Activated T-cell treated with anti-CD3 and anti-CD28 coated beads, Interleukin-2, amount 50 U/mL, for 4 hours (primary cell): Measurements from ENCODE around the gene BPIFA3. TPM values are rescaled to one million over a fixed set of nuclear protein-coding genes. Genes with fewer than 3 reads are reported as not detected.

Experiments
- ATAC-seq, 2 donors: fragments of 200-7000 bp; cut with Tn5 transposase; one replicate each; pipeline ENCODE4 v1.10.0; 2021
- DNase-seq: peaks from one replicate; pipeline ENCODE4 v3.0.0-alpha.2; 2020
- H3K27me3 Mint-ChIP-seq: one replicate; pipeline ENCODE4 v1.8.0; 2021; ENCODE audit warnings: low read depth, mixed read lengths
- H3K36me3 Mint-ChIP-seq: one replicate; pipeline ENCODE4 v1.8.0; 2022; ENCODE audit warnings: mixed read lengths; ENCODE audit not compliant: insufficient read depth
- H3K4me1 Mint-ChIP-seq: one replicate; pipeline ENCODE4 v1.8.0; 2021; ENCODE audit warnings: low read depth, mixed read lengths
- H3K4me3 Mint-ChIP-seq: one replicate; pipeline ENCODE4 v1.8.0; 2021; ENCODE audit warnings: mild to moderate bottlenecking, moderate library complexity, mixed read lengths
- H3K9me3 Mint-ChIP-seq: one replicate; pipeline ENCODE4 v1.8.0; 2021; ENCODE audit warnings: mixed read lengths
- total RNA-seq, 3 donors: library from RNA; stranded (reverse); gene quantifications; one replicate each; pipeline ENCODE4 v1.2.1, GENCODE V29; 2021

Gene BPIFA3
- total RNA-seq, 3 donors from 2014 or later, result not detected

DNA sequence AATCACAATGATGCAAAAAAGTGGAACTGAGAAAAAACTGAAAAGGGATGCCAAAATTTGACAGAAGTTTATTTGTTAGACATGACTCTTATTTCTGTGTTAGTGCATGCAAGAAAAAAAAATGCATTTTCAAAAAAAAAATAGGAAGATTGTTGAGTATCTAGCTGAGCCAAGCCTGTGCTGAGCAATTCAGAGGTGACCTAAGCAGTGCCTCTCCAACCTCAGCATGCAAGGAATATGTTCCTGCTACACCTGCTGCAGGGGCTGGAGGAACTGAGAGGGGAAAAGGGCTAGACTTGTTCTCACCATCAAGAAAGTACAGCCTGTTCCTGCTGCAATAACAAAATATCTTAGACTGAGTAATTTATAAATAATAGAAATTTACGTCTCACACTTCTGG, 25.2 kb upstream of the BPIFA3 start:
- ATAC-seq (no peak), DNase-seq (no peak)
- Mint-ChIP-seq H3K9me3 (no peaks in the 10 kb centered on the region), H3K36me3 (no peaks in the 10 kb centered on the region), H3K4me3 (no peak overlapping the region), H3K4me1 (peaks cover 2% of the 10 kb centered on the region), H3K27me3 (peaks cover 19% of the 10 kb centered on the region)

DNA sequence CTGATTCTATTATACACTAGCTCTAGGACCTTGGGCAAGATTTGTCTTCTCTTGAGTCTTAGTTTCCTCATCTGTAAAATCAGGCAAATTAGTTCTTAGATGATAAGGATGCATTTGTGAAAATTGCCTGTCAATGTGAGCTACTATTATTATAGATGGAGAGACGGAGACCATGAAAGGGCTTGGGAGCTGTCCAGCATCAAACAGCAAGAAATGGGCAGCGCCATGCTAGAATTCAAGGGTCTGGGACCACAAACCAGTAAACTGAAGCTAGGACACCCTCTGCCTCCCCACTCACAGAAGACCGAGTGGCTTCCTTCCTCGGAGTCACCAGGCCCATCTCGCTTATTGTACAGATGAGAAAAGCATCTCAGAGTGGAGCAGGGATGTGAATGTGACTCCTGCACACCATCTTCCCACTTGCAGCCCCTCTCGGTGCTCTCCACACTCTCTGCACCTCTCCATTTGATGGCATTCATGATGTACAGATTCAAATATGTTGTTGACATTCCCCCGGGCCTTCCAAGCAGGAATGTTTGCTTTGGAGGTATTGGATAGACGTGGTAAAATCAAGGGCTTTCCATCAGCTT, 24.1 kb upstream of the BPIFA3 start:
- no peaks in the 10 kb centered on the region for H3K9me3 Mint-ChIP-seq
- H3K4me1 Mint-ChIP-seq, result peaks cover 2% of the 10 kb centered on the region
- no peak overlapping the region for H3K4me3 Mint-ChIP-seq
- H3K36me3 Mint-ChIP-seq, result no peaks in the 10 kb centered on the region
- peaks cover 19% of the 10 kb centered on the region for H3K27me3 Mint-ChIP-seq
- no peak for DNase-seq
- ATAC-seq, result no peak

DNA sequence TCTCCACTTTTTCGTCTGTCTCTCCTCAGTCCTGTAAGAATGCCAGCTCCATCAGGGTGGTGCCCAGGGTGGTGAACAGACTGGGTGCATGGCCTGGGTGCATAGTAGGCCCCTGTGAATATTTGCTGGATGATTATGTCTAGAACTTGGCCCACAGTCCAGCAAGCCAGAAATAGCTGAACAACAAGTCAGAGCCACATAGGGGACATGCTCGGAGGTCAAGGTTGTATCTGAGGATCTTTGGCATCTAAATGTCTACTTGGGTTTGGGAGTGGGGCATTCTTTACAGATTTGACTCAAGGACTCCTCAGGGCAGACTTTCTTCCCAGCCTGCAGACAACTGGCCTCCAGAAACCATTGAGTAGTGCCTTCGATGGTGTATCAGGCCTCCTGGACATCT, 18.1 kb upstream of the BPIFA3 start:
- H3K4me3 Mint-ChIP-seq, result no peak overlapping the region
- ATAC-seq (no peak), DNase-seq (no peak)
- H3K4me1 Mint-ChIP-seq, result peaks cover 2% of the 10 kb centered on the region
- peaks cover 25% of the 10 kb centered on the region for H3K27me3 Mint-ChIP-seq
- H3K36me3 Mint-ChIP-seq, result no peaks in the 10 kb centered on the region
- no peaks in the 10 kb centered on the region for H3K9me3 Mint-ChIP-seq

DNA sequence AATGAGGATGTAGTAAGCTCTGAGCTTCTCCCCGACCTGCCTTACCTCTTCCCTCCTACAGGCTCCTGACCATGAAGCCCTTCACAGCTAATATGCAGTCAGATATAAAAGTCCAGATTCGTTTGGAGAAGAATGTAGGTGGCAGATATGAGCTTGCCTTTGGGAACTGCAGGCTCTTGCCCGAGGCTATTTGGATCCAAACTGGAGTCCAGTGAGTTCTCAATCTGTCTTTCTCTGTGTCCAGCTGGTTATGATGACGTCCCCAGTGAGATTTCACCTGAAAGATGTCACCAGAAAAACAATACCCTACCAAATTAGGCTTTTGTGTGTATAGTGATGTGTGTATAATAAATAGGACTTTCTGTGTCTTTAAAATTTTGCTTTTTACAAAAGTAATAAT, 14.7 kb upstream of the BPIFA3 start:
- Mint-ChIP-seq H3K27me3 (peaks cover 24% of the 10 kb centered on the region), H3K4me1 (no peaks in the 10 kb centered on the region), H3K4me3 (no peak overlapping the region), H3K36me3 (no peaks in the 10 kb centered on the region), H3K9me3 (no peaks in the 10 kb centered on the region)
- no peak for ATAC-seq
- no peak for DNase-seq

DNA sequence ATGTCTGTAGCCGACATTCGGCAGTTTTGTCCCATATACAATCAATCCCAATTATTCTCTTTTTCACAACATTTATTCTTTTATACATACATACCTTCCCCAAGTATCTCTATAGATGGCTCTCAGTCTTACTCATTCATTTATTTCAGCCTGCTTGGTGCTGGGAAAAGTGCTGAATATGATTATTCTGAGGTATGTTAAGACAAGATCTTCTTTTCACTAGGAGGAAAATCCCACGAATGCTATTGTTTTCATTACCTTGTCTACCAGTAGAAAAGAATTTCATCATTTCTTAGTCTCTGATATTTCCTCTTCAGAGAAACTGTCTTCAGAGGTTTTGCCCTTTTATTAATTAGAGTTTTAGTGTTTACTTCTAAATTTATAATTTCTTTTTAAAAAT, 13.7 kb upstream of the BPIFA3 start:
- no peak for DNase-seq
- Mint-ChIP-seq H3K27me3 (peaks cover 24% of the 10 kb centered on the region), H3K4me3 (no peak overlapping the region), H3K4me1 (no peaks in the 10 kb centered on the region), H3K9me3 (no peaks in the 10 kb centered on the region), H3K36me3 (no peaks in the 10 kb centered on the region)
- ATAC-seq, result no peak

DNA sequence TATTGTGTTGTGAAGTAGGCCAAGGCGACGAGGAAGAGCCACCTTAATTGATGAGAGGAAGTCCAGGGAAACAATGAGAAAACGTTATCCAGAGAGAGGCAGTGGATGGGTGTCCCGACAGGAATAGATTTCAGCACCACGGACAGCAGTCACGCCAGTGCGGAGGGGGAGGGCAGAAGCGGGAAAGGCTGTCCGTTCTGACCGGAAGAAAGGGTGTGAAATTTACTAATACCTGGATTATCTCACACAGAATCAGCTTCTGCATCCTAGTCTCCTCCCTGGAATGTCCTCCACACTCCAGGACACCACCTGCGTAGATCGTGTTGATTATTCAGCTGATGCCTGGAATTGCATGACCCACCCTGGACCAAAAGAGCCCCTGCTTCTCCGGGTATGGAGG, 7.4 kb upstream of the BPIFA3 start:
- H3K36me3 Mint-ChIP-seq, result no peaks in the 10 kb centered on the region
- DNase-seq (peak; percentile 7), ATAC-seq (no peak)
- H3K9me3 Mint-ChIP-seq, result no peaks in the 10 kb centered on the region
- H3K27me3 Mint-ChIP-seq, result peaks cover 46% of the 10 kb centered on the region
- H3K4me1 Mint-ChIP-seq, result no peaks in the 10 kb centered on the region
- H3K4me3 Mint-ChIP-seq, result no peak overlapping the region

DNA sequence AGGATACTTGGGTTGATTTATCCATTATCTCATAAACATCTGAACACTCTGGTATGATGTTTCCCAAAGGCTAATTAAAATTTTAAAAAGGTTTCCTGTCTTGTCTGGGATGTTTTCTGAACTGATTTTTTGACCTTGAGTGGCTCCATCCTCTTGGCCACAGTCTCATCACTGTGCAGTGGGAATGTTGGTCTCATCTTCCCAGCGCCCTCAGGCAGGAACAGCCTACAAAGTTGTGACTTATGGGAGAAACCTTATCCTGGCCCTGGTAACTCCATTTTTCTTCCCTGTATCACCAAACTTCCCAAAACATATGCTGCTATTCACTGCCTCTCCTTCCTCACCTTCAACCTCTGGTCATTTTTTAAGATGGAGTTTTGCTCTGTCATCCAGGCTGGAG, 6.8 kb upstream of the BPIFA3 start:
- no peak for ATAC-seq
- no peaks in the 10 kb centered on the region for H3K4me1 Mint-ChIP-seq
- H3K9me3 Mint-ChIP-seq, result no peaks in the 10 kb centered on the region
- H3K36me3 Mint-ChIP-seq, result no peaks in the 10 kb centered on the region
- H3K4me3 Mint-ChIP-seq, result no peak overlapping the region
- peaks cover 48% of the 10 kb centered on the region for H3K27me3 Mint-ChIP-seq
- DNase-seq, result no peak

DNA sequence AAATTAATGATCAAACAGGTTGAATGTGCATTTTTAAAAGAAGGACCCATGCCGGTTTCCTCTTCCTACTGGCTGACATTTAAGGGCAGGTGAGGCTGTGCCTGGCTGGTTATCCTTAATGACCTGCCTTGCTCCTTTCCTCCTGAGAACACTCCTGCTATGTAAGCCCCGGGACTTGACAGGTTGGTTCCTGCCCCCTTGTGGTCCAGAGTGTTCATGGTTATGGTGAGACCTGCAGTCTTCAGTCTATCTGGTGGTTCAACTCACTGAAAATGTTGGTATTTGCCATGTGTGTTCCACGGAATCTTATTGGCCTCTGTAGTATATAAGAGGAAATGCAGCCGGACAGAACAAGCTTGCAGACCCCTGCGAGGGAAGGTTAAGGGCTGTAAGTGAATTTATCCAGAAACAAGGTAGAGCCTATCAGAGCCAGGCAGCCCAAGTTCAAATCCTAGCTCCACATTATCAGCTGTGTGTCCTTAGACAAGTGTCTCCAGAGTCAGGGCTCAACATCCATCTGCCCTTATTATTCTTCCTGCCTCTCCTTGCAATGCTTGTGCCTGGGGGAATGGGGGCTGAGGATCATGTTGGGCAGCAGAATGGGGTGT, 5.2 kb upstream of the BPIFA3 start:
- no peak for DNase-seq
- no peaks in the 10 kb centered on the region for H3K36me3 Mint-ChIP-seq
- no peaks in the 10 kb centered on the region for H3K4me1 Mint-ChIP-seq
- H3K9me3 Mint-ChIP-seq, result no peaks in the 10 kb centered on the region
- H3K27me3 Mint-ChIP-seq, result peaks cover 57% of the 10 kb centered on the region
- no peak overlapping the region for H3K4me3 Mint-ChIP-seq
- ATAC-seq, result no peak

DNA sequence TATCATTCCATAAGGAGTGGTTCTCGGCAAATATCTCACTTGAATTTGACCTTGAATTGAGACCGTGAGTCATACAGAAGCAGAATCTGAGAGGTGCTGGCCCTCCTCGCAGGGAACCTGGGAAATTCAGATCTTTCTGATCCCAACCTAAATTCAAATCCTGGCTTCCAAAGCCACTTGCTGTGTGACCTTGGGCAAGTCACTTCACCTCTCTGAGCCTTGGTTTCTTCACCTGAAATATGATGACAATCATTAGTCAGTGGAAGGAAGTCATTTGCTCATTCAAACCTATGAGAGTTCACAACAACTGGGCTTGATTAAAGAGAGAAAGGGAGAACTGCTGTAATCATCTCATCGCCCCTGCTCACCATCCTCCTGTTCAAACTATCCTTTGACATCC, 7.2 kb downstream of the BPIFA3 start:
- ATAC-seq (no peak), DNase-seq (no peak)
- Mint-ChIP-seq H3K4me1 (no peaks in the 10 kb centered on the region), H3K27me3 (peaks cover 22% of the 10 kb centered on the region), H3K4me3 (no peak overlapping the region), H3K36me3 (no peaks in the 10 kb centered on the region), H3K9me3 (no peaks in the 10 kb centered on the region)

DNA sequence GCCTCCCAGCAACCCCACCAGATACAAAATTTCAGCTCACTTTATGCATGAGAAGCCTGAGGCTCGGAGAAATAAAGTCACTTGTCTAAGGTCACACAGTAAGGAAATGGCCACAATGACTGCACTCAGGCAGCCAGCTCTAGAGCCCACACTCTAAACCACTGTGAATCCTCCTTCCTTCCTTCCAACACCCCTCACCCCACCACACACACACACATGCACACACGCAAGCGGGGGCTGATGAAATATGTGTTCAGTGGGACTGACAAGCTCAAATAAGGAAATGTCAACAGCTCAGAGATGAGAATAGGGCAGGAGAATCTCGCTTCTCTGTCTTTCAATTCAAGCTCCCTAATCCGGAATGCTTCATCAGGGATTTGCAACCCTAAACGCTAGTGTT, 12.7 kb downstream of the BPIFA3 start:
- H3K4me3 Mint-ChIP-seq, result no peak overlapping the region
- H3K4me1 Mint-ChIP-seq, result peaks cover 9% of the 10 kb centered on the region
- H3K36me3 Mint-ChIP-seq, result no peaks in the 10 kb centered on the region
- H3K27me3 Mint-ChIP-seq, result peaks cover 13% of the 10 kb centered on the region
- DNase-seq (no peak), ATAC-seq (no peak)
- H3K9me3 Mint-ChIP-seq, result no peaks in the 10 kb centered on the region

DNA sequence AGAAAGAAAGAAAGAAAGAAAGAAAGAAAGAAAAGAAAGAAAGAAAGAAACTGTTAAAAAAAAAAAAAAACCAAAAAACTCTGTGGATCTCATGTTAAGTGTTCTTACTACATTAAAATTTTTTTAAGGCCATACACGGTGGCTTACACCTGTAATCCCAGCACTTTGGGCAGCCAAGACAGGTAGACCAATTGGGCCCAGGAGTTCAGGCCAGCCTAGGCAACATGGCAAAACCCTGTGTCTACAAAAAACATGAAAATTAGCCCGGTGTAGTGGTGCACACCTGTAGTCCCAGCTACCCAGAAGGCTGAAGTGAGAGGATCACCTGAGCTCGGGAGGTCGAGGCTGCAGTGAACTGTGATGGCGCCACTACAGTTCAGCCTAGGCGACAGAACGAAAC, 14.1 kb downstream of the BPIFA3 start:
- Mint-ChIP-seq H3K4me1 (peaks cover 9% of the 10 kb centered on the region), H3K27me3 (peaks cover 8% of the 10 kb centered on the region), H3K4me3 (no peak overlapping the region), H3K9me3 (no peaks in the 10 kb centered on the region), H3K36me3 (no peaks in the 10 kb centered on the region)
- no peak for ATAC-seq
- DNase-seq, result no peak

DNA sequence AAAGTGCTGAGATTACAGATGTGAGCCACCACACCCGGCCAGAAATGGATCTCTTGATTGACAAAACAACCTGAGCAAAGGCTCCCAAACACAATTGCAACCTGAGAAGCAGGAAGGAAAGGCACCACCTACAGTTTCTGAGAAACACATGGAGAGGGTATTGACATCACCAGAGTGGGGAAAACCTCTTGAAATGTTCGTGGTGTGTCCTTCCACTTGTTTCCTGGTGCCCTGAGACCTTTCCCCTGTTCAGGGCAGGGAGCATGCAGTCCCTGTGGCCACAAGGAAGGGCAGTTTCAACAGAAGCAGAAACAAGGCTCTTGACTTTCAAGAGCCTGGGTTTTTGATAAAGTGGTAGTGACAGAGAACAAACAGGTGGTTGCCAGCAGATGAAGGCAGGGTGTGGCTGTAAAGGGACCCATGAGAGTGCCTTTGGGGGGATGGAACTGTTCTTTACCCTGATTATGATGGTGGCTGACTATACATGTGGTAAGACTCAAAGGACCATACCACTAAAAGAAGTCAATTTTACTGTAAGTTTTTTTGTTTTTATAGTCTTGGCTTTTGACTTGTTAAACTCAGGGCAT, 15.4 kb downstream of the BPIFA3 start:
- Mint-ChIP-seq H3K4me3 (no peak overlapping the region), H3K4me1 (peaks cover 9% of the 10 kb centered on the region), H3K9me3 (no peaks in the 10 kb centered on the region), H3K27me3 (peaks cover 8% of the 10 kb centered on the region), H3K36me3 (no peaks in the 10 kb centered on the region)
- ATAC-seq (no peak), DNase-seq (no peak)

DNA sequence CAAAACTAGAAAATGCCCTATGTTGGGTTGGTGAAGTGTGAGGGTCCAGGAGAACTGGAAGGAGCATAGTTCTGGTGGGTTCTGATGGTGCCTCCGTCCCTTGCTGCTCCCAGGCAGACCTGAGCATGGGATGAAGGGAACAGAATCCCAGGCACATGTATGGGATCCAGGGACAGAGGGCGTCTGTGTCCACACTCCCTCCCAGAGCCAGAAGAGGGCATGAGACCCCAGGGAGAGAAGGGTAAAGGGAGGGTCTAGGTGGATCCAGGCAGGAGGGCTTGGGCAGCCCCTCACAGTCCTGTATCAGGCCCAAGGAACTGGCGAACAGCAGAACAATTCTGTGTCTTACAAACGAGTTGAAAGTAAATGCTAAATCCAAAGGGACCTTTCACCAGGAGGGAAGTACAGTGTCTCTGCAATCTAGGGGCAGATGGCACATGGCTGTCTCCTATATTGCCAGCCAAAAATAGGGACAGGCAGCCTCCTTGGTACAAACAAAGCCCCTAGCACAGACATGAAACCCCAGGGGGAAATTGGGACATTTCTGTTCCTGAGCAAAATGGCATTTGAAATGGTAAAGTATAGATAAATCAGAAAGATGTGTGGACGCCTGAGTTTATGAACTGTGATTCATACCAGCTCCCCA, 16.1 kb downstream of the BPIFA3 start:
- no peak overlapping the region for H3K4me3 Mint-ChIP-seq

DNA sequence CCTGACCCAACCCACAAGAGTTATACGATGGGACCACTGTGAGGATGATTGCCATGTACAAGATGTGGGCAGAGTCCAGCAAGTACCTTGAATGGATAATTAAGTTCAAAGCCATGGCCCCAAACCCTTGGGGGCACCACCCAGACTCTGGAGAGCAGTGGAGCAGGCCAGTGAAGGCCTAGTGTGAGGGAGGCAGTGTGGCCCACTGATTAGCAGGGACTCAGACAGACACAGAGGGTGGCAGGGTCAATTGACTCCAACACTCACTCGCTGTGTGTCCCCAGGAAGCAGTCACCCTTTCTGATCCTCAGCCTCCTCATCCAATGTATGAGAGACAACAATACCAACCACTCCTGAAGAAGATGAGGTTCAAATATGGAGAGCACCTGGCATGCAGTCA, 16.9 kb downstream of the BPIFA3 start:
- Mint-ChIP-seq H3K4me1 (peaks cover 9% of the 10 kb centered on the region), H3K36me3 (no peaks in the 10 kb centered on the region), H3K9me3 (no peaks in the 10 kb centered on the region), H3K27me3 (peaks cover 10% of the 10 kb centered on the region), H3K4me3 (no peak overlapping the region)
- DNase-seq (no peak), ATAC-seq (no peak)

More for the DNA sequence above, 16.1 kb downstream of the BPIFA3 start:
- no peak for DNase-seq
- Mint-ChIP-seq H3K36me3 (no peaks in the 10 kb centered on the region), H3K27me3 (peaks cover 8% of the 10 kb centered on the region), H3K9me3 (no peaks in the 10 kb centered on the region), H3K4me1 (peaks cover 9% of the 10 kb centered on the region)
- ATAC-seq, result no peak

DNA sequence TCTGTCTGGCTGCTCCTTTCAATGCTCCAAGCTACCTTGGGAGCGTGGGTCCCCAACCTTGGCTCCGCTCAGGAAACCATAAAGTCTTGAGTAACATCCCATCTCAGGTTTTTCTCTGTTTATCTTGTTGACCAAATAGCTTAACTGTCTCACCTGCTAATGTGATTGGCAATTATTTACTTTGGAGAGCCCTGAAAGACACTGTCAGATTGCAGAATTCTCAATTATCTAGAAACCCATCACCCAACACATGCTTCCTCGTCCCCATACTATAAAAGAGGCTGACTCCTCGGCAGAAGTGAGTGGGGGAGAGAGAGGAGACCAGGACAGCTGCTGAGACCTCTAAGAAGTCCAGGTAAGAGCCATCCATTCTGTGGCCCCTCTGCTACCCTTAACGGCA, 18.5 kb downstream of the BPIFA3 start, which contains the start of gene BPIFA1:
TSS of gene BPIFA1 (plus strand) at position 301 of the 400 bp plus-strand sequence. CDS start 1,716 bp downstream, outside the sequence.
- Mint-ChIP-seq H3K4me3 (no peak within 1 kb of the TSS), H3K36me3 (no peaks in the 10 kb centered on the region), H3K27me3 (peaks cover 13% of the 10 kb centered on the region), H3K9me3 (no peaks in the 10 kb centered on the region), H3K4me1 (peaks cover 9% of the 10 kb centered on the region)
- no peak for ATAC-seq
- no peak for DNase-seq
